Lower lobe of right lung (tissue), 2 donors: ENCODE measurements around the gene GBP1. TPM values are rescaled to one million over a fixed set of nuclear protein-coding genes. Genes with fewer than 3 reads are reported as not detected.
A peak's percentile ranks its signal among the peaks of the same experiment; 100 is the strongest.
"Not testable (repeated sequence)": the region's sequence is repeated elsewhere in the genome, so short reads cannot be mapped to it uniquely, and the experiment has no call there.

Experiments
- ATAC-seq, 2 donors: fragments of 200-7000 bp; cut with Tn5 transposase; one replicate each; pipeline ENCODE4 v1.9.1; 2020 to 2022; ENCODE audit warnings: mild to moderate bottlenecking in 2 of 2, moderate library complexity in 2 of 2
- DNase-seq: peaks from one replicate; pipeline ENCODE4 v3.0.0-alpha.2; 2020
- H3K27ac ChIP-seq: fragments of 200-600 bp; one replicate; pipeline ENCODE4 v1.8.0; 2022
- H3K27me3 ChIP-seq: fragments of 200-600 bp; one replicate; pipeline ENCODE4 v1.8.0; 2022; ENCODE audit warnings: low read depth
- H3K36me3 ChIP-seq: fragments of 200-600 bp; one replicate; pipeline ENCODE4 v1.8.0; 2022; ENCODE audit warnings: mild to moderate bottlenecking
- H3K4me1 ChIP-seq: fragments of 200-600 bp; one replicate; pipeline ENCODE4 v1.8.0; 2022
- H3K4me3 ChIP-seq: fragments of 200-600 bp; one replicate; pipeline ENCODE4 v1.8.0; 2022; ENCODE audit warnings: mild to moderate bottlenecking
- H3K9me3 ChIP-seq: fragments of 200-600 bp; one replicate; pipeline ENCODE4 v1.8.0; 2022
- CTCF ChIP-seq: fragments of 200-600 bp; IDR thresholded peaks from one replicate; pipeline ENCODE4 v1.8.0; 2022; ENCODE audit warnings: antibody characterized with exemption, mild to moderate bottlenecking
- intact Hi-C: fragments of 100-400 bp; cut with DNase I; formaldehyde crosslinking; loops from one replicate; pipeline ENCODE4 v1.11.0; 2022
- total RNA-seq: library from RNA; stranded (reverse); fragmentation: NEBNext Ultra II Directional; extraction: Animal tissue kit (Norgen Biotek cat#: 25700); gene quantifications from one replicate; pipeline ENCODE4 v1.2.1, GENCODE V29; 2021
- donor health status: DM: no; HTN: yes; CAD: no; lungs with severe emphysema.

The GBP1 gene
- total RNA-seq, 1 donor from 2014 or later = 54.2 TPM

- no peak for DNase-seq
- Histone ChIP-seq H3K4me1 (peaks cover 22% of the 10 kb centered on the region), H3K27ac (peak within 1 kb of the TSS; percentile 88), H3K27me3 (no peaks in the 10 kb centered on the region), H3K4me3 (peak within 1 kb of the TSS; percentile 64), H3K9me3 (no peaks in the 10 kb centered on the region), H3K36me3 (peaks cover 20% of the 10 kb centered on the region)
- intact Hi-C loops = no loop called here
- no peak for TF ChIP-seq CTCF
- peak; percentile 78 to 91 for ATAC-seq
Measured at GRCh38 chr1:89022167-89022959, 42.6 kb downstream of the GBP1 start, which contains the start of gene GBP3. TSS of gene GBP3 (minus strand) at chr1:89022866. CDS start at chr1:89020721, 2,145 bp downstream.

GRCh38 chr1:89018318-89018717 lies 46.7 kb downstream of the GBP1 start:
- Histone ChIP-seq H3K36me3 (peaks cover 54% of the 10 kb centered on the region), H3K4me1 (peaks cover 30% of the 10 kb centered on the region)
- DNase-seq, H3K4me3 ChIP-seq, H3K27me3 ChIP-seq, H3K9me3 ChIP-seq, ATAC-seq, H3K27ac ChIP-seq, intact Hi-C loops: not testable (repeated sequence)

DNA sequence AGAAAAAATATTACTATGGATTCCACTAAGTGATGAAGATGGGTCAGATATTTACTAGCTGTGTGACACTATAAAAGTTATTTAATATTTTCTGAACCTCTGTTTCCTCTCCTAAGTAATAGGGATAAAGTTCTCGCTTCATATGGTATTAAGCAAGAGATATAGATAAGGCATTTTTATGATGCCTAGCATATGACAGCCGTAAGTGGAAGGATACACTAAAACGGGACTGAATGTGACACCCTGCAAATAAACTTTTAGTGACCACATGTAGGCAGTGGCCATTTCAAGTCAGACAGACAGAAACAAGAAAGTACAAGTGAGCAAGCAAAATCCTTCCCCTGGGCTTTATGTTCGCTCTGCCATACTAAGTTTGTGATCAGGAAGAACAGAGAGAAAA lies 56.5 kb downstream of the GBP1 start:
- intact Hi-C loops = no loop called here
- Histone ChIP-seq H3K27me3 (no peaks in the 10 kb centered on the region), H3K36me3 (peaks cover 83% of the 10 kb centered on the region), H3K27ac (no peak overlapping the region), H3K4me3 (no peak overlapping the region), H3K4me1 (no peaks in the 10 kb centered on the region), H3K9me3 (no peaks in the 10 kb centered on the region)
- TF ChIP-seq CTCF = no peak
- ATAC-seq (no peak), DNase-seq (no peak)

GRCh38 chr1:89005286-89006151 lies 59.5 kb downstream of the GBP1 start:
- H3K9me3 ChIP-seq = no peaks in the 10 kb centered on the region
- H3K27me3 ChIP-seq = no peaks in the 10 kb centered on the region
- no peak for TF ChIP-seq CTCF
- DNase-seq = no peak
- no peaks in the 10 kb centered on the region for H3K4me1 ChIP-seq
- ATAC-seq = no peak
- H3K27ac ChIP-seq = peak overlapping the region; percentile 12
- peaks cover 53% of the 10 kb centered on the region for H3K36me3 ChIP-seq
- H3K4me3 ChIP-seq = no peak overlapping the region
- intact Hi-C loops = no loop called here

Other genes starting within 250 kb of the GBP1 start
- 26.0 TPM for gene GTF2B, start 173.6 kb downstream of the GBP1 start, total RNA-seq
- gene KYAT3, start 72.6 kb downstream of the GBP1 start, total RNA-seq = 20.6 TPM
- gene RBMXL1, start 72.6 kb downstream of the GBP1 start, total RNA-seq = 19.6 TPM
- 60.2 TPM for gene GBP3, start 42.3 kb downstream of the GBP1 start, total RNA-seq
- gene GBP2, start 60.9 kb upstream of the GBP1 start, total RNA-seq = 48.8 TPM
- not detected for gene GBP7, start 110.8 kb upstream of the GBP1 start, total RNA-seq
- 41.0 TPM for gene GBP4, start 133.7 kb upstream of the GBP1 start, total RNA-seq
- gene GBP5, start 207.7 kb upstream of the GBP1 start, total RNA-seq = 9.6 TPM